DMS 273 treated with DMSO at 0.1 percent for 48 hours (cell line): ENCODE measurements around the gene SDHAF4.
"Not testable (repeated sequence)": the region's sequence is repeated elsewhere in the genome, so short reads cannot be mapped to it uniquely, and the experiment has no call there.

Experiments
- DNase-seq: peaks from one replicate; lab custom pipeline; 2025; lab: John Stamatoyannopoulos, UW

Gene SDHAF4

GRCh38 chr6:70566751-70567382 is at the start of gene SDHAF4:
Gene SDHAF4 (plus strand): TSS chr6:70566930. CDS start chr6:70566941, 11 bp downstream.
- DNase-seq = peak; percentile 66

GRCh38 chr6:70518723-70519122 is 48.0 kb upstream of the SDHAF4 start:
- no peak for DNase-seq

DNA sequence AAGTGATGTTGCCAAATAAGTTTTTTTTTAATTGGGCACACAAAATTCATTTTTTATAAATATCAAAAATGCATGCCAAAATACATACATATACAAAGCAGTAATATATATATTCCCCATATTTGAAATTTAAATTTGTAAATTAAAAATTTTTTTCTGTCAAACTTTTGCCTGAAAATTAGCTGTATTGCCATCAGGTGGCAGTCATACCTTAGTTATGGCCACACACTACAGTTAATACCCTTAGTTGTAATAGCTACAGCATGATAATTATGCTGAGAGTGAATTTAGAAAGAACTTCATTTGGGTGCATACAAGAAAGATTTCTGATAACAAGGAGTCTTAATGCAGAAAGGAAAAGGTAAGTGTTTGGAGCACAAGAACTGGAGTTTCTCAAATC is 46.2 kb upstream of the SDHAF4 start:
- DNase-seq = no peak

GRCh38 chr6:70524721-70525286 is 41.9 kb upstream of the SDHAF4 start:
- no peak for DNase-seq

DNA sequence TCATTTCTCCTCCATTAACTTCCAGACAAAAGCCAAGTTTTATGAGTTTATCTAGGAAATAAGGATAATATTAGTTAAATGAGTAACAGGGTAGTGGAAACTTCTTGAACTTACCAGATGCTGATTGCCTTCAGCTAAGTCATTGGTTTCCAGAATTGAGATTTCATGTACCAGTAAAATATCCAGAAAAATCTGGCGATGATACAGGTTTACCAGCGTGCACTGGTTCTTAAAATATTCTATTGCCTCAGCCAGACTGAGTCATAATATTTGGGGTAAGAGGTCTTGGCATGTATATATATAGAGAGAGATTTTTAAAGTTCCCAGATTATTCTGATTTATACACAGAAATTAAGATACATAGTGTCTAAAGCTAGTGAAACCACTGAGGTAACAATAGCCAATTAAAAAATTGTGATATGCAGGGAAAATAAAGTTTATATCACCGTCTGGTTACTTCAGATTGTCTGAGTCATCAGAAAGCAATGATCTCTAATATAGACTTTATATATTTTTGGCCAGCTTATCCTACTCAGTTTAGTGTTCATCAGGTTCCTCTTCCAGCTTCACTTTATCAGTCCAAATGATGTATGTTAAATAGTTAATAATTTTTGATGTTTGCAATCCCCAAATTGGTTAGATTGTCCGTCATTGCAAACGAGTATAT is 39.5 kb upstream of the SDHAF4 start:
- DNase-seq = no peak

GRCh38 chr6:70530023-70530422 is 36.7 kb upstream of the SDHAF4 start:
- DNase-seq = no peak

DNA sequence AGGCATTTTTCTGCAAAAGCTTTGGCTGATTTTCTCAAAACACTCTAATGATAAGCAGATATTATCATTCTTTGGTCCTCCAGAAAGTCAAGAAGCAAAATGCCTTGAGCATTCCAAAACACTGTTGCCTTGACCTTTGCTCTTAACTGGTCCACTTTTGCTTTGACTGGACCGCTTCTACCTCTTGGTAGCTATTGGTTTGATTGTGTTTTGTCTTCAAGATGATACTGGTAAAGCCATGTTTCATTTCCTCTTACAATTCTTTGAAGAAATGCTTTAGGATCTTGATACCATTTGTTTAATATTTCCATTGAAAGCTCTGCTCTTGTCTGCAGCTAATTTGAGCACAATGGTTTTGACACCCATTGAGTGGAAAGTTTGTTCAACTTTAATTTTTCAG is 35.6 kb upstream of the SDHAF4 start:
- no peak for DNase-seq

- no peak for DNase-seq
Measured at GRCh38 chr6:70537266-70537665, 29.5 kb upstream of the SDHAF4 start.

DNA sequence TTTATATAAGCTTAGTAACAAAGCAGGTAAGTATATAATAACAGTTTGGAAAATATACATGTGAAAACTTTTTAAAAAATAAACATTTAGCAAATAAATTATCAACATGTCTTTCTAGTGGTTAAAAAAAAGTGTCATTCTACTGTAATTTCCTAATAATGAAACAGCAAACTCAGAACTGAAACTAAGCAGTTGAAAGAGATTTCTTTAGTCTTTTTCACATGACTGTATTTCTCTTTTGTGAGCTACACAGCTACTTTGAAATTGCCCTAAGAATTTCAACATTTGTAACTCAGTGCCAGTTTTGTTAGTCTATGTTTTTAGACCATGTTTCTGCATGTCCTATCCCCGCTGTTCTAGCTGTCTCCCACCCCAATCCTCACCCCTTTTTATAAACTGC is 28.4 kb upstream of the SDHAF4 start:
- DNase-seq = no peak

DNA sequence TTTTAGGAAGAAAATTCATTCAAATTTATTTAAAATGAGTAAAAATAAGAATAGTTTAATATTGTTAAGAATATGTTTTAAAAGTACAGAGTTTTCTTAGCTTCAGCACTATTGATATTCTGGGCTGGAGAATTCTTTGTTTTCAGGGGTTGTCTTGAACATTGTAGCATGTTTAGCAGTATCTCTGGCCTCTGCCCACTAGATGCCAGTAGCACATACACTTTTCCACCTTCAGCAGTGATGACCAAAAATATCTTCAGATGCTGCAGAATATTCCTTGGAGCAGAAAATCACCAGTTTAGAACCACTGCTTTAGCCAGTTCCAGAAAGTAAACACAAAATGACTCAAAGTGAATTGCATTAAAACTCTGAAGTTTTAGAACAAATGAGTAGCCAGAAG is 19.4 kb upstream of the SDHAF4 start:
- no peak for DNase-seq

- DNase-seq = no peak
Measured at GRCh38 chr6:70547905-70548304, 18.8 kb upstream of the SDHAF4 start.

DNA sequence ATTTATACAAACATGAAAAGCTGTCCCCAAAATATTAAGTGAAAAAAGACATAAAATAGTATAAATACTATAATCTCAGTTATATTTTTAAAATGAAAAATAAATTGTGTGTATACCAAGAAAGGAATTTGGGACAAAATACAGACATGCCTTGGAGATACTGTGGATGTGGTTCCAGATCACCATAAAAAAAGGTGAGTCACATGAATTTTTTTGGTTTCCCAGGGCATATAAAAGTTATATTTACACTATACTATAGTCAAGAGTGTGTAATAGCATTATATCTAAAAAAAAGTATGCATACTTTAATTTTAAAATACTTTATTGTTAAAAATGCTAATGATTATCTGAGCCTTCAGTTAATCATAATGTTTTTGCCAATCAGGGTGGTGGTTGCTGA is 17.4 kb upstream of the SDHAF4 start:
- DNase-seq = no peak

DNA sequence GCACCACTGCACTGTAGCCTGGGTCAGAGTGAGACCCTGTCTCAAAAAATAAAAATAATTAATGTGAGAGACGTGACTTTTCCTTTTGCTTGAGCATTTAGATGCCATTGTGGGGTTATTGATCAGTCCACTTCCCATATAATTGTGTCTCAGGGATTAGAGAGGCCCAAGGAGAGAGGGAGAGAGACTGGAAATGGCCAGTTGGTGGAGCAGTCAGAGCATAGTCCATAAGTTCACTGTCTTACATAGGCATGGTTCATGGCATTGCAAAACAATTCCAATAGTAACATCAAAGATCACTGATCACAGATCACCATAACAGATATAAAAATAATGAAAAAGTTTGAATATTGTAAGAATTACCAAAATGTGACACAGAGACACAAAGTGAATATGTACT is 15.2 kb upstream of the SDHAF4 start:
- DNase-seq = no peak

GRCh38 chr6:70552286-70552940 is 14.3 kb upstream of the SDHAF4 start:
- DNase-seq = not testable (repeated sequence)

GRCh38 chr6:70552974-70553373 is 13.8 kb upstream of the SDHAF4 start:
- no peak for DNase-seq

DNA sequence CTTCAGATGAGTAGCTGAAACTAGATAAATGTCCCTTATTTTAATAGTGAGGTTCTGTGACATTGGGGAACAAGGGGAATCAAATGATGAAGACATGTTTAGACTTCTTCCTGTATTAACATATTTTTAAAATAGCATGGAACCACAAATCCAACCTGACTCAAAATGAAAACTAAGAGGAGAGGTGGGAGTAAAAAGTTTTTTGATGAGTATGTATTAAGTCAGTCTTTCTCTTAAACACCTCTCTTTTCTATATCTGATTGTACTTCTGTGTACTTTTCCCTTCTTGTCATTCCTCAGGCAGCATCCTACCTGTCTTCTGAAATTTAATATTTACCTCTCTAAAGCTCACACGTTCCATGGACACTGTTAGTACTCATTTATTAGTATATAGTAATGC is 8.7 kb upstream of the SDHAF4 start:
- DNase-seq = no peak

DNA sequence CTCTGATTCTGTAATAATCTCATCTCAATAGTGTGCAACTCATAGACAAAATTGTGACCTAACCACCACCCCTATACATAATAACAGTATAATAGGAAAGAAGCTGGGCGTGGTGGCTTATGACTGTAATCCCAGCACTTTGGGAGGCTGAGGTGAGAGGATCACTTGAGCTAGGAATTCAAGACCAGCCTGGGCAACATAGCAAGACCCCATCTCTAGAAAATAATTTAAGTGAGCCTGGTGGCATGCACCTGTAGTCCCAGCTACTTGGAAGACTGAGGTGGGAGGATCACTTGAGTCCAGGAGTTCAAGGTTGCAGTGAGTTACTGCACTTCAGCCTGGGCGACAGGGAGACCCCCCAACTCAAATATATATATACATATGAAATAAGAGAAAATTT is 4.3 kb upstream of the SDHAF4 start:
- not testable (repeated sequence) for DNase-seq

- DNase-seq = no peak
Measured at GRCh38 chr6:70563530-70563929, 3.2 kb upstream of the SDHAF4 start.

GRCh38 chr6:70574643-70575042 is 7.9 kb downstream of the SDHAF4 start:
- no peak for DNase-seq

DNA sequence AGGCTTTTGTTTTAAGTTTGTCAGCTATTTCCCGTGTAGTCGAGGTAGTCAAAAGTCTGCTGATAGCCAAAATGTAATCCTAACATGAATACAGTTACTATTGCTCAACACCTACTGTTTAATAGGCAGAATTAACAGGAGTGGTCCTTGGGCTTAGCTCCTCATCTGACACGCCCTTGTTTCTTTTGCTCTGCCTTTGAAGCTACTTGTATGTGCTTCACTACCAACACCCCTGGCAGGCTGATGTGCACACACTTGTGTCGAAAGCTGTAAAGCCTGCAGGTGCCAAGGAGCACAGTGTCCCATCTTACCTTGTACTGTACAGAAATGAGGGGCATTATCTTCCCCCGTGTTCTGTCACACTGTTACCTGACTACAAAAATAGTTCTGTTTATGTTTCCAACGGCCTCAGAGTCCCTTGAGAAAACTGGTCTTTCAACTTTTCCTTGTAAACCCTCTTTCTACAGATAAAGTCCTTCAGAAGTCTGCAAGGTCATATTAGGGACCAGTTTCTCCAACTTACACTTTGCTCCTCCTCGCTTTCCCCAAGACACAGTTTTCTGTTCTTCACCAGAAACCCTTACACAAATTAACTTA is 9.3 kb downstream of the SDHAF4 start:
- DNase-seq = no peak

- no peak for DNase-seq
Measured at GRCh38 chr6:70586114-70586513, 19.4 kb downstream of the SDHAF4 start.

DNA sequence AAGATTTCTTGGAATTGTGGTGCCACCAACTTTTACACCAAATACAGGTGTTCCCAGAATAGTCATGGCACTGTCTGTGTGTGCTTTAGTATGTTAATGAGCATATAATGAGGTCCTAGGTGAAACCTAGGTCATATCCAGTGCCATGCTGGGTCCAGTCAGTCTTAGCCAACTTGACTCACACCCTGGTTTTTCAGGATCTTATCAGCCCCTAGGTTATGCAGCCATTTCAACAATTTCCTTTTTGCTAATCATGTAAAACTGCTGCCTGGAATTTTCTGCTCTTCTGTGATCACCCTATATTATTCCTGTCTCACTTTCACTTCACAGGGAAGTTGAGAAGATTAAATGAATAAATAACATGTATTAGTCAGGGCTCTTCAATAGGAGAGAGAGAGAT is 23.7 kb downstream of the SDHAF4 start:
- DNase-seq = no peak
